GM21381 (cell line): ENCODE data around the gene SNAP47.
"Not testable (repeated sequence)": the region's sequence is repeated elsewhere in the genome, so short reads cannot be mapped to it uniquely, and the experiment has no call there.

ENCODE experiments used
- ATAC-seq: cut with Tn5 transposase; IDR thresholded peaks from one replicate; pipeline ENCODE4 v1.9.1; 2021; ENCODE audit warnings: mild to moderate bottlenecking, moderate library complexity; ENCODE audit not compliant: unreplicated experiment

Gene SNAP47

GRCh38 chr1:227734856-227735538 is at the start of gene SNAP47, which contains the start of gene JMJD4:
SNAP47 (plus strand) TSS chr1:227735435; CDS start chr1:227747737, 12,302 bp downstream.
JMJD4 (minus strand) TSS chr1:227735302; CDS start chr1:227735273, 29 bp downstream.
- peak; percentile 93 for ATAC-seq

- no peak for ATAC-seq
These were observed 49.4 kb upstream of the SNAP47 start for GRCh38 chr1:227685807-227686206.

GRCh38 chr1:227697321-227697864 is 37.8 kb upstream of the SNAP47 start:
- no peak for ATAC-seq

- ATAC-seq: not testable (repeated sequence)
These were observed 33.6 kb upstream of the SNAP47 start for GRCh38 chr1:227701631-227702030.

GRCh38 chr1:227707846-227708245 is 27.4 kb upstream of the SNAP47 start:
- ATAC-seq: no peak

- no peak for ATAC-seq
These were observed 25.8 kb upstream of the SNAP47 start for GRCh38 chr1:227709451-227709850.

- not testable (repeated sequence) for ATAC-seq
These were observed 24.8 kb upstream of the SNAP47 start for GRCh38 chr1:227710474-227710873.

GRCh38 chr1:227712648-227713047 is 22.6 kb upstream of the SNAP47 start:
- ATAC-seq: no peak

- ATAC-seq: no peak
These were observed 16.3 kb upstream of the SNAP47 start for GRCh38 chr1:227718932-227719331.

GRCh38 chr1:227723474-227723873 is 11.8 kb upstream of the SNAP47 start:
- no peak for ATAC-seq

- no peak for ATAC-seq
These were observed 10.2 kb upstream of the SNAP47 start for GRCh38 chr1:227725046-227725445.

GRCh38 chr1:227726318-227726717 is 8.9 kb upstream of the SNAP47 start:
- no peak for ATAC-seq

GRCh38 chr1:227726924-227727599 is 8.2 kb upstream of the SNAP47 start:
- no peak for ATAC-seq

- peak; percentile 34 for ATAC-seq
These were observed 7.0 kb upstream of the SNAP47 start for GRCh38 chr1:227728059-227728891.

GRCh38 chr1:227728892-227729143 is 6.4 kb upstream of the SNAP47 start:
- ATAC-seq: peak; percentile 3

GRCh38 chr1:227729144-227729880 is 5.9 kb upstream of the SNAP47 start:
- no peak for ATAC-seq

GRCh38 chr1:227729881-227730629 is 5.2 kb upstream of the SNAP47 start:
- ATAC-seq: no peak

- ATAC-seq: no peak
These were observed 4.5 kb upstream of the SNAP47 start for GRCh38 chr1:227730630-227731151.

GRCh38 chr1:227731241-227731677 is 4.0 kb upstream of the SNAP47 start:
- ATAC-seq: no peak
